Thoracic aorta (tissue), 2 donors: Measurements from ENCODE around the gene MLLT1. TPM values are rescaled to one million over a fixed set of nuclear protein-coding genes. Genes with fewer than 3 reads are reported as not detected.

Experiments
- ATAC-seq: fragments of 150-250 bp; one replicate; pipeline ENCODE4 v1.8.0; 2017; ENCODE audit warnings: low read depth; ENCODE audit not compliant: insufficient number of reproducible peaks, low FRiP score
- DNase-seq: peaks from one replicate; pipeline ENCODE4 v3.0.0-alpha.2; 2020; ENCODE audit warnings: low spot score
- H3K27ac ChIP-seq, 2 donors: fragments of 200-600 bp; sonication (generic); 1 replicate in 1 of 2; 2 replicates in 1 of 2; pipeline ENCODE4 v1.5.1; 2016; ENCODE audit warnings: mild to moderate bottlenecking in 2 of 2, moderate library complexity in 2 of 2
- H3K27me3 ChIP-seq: fragments of 200-600 bp; sonication (generic); replicated peaks from 2 replicates; pipeline ENCODE4 v1.6.0; 2016; ENCODE audit warnings: mild to moderate bottlenecking; ENCODE audit not compliant: insufficient read depth
- H3K36me3 ChIP-seq: fragments of 200-600 bp; sonication (generic); one replicate; pipeline ENCODE4 v1.5.1; 2016
- H3K4me1 ChIP-seq, 2 donors: fragments of 200-600 bp; sonication (generic); 1 replicate in 1 of 2; 2 replicates in 1 of 2; pipeline versions ENCODE4 v1.5.1 to v1.6.0; 2016; ENCODE audit warnings: low read depth in 2 of 2, mild to moderate bottlenecking in 1 of 2; ENCODE audit not compliant: control insufficient read depth in 1 of 2
- H3K4me3 ChIP-seq: fragments of 200-600 bp; sonication (generic); 2 replicates; pipeline ENCODE4 v1.5.1; 2016; ENCODE audit warnings: mild to moderate bottlenecking
- H3K9me3 ChIP-seq: fragments of 200-600 bp; sonication (generic); 2 replicates; pipeline ENCODE4 v1.5.1; 2016
- total RNA-seq, 2 donors: library from RNA; depleted of rRNA; stranded (reverse); fragments of >200 nt; gene quantifications; one replicate each; pipeline versions ENCODE4 v1.1.0 to v1.2.3, GENCODE V29; 2016
- TF ChIP-seq, protein P1 (sequence below): fragments of 200-600 bp; sonication (generic); IDR thresholded peaks from one replicate; pipeline ENCODE4 v1.5.1; 2019; ENCODE audit warnings: antibody characterized with exemption

MLLT1 gene
- total RNA-seq, 2 donors from 2014 or later = 23.0 to 31.4 TPM

DNA sequence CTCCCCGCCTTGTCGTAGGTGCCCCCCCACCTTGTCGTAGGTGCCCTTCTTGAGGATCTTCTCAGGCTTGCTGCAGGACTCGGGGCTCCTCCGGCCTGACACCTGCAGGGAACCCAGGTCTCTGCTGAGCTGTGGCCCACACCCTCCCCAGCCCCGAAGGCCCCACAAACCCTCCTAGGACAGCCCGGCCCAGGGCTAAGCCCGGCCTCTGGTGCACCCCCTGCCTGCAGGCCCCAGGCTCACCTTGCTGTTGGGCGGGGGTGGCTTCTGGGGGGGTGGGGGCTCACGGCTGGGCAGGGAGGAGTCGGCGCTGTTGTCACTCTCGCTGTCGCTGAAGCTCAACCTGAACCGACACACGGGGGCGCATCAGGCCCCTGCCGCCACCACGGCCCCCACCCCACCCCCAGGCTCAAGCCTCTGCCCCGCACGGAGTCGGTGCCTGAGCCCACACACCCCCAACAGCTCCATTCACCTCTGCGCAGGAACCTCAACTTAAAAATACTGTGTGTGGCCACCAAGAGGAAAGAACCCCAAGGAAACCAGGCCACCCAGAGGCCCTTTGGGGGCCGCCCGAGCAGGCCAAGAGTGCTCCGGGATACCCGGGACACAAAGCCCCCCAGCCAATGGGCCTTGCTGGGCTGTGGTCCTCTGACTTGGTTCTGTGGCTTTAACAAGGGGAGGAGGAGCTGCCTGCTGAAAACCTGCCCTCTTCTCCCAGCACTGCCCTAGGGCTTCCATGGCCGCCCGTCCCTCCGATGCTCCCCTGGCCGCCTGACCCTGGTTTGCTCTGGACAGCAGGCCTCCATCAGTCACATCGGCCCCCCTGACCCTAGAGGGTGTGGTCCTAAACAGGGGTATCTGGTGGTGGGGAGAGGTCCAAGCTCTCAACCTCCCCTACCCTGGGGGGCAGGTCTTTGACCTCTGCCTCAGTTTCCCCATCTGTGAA lies 65.8 kb downstream of the MLLT1 start:
- TF ChIP-seq, protein P1, sequence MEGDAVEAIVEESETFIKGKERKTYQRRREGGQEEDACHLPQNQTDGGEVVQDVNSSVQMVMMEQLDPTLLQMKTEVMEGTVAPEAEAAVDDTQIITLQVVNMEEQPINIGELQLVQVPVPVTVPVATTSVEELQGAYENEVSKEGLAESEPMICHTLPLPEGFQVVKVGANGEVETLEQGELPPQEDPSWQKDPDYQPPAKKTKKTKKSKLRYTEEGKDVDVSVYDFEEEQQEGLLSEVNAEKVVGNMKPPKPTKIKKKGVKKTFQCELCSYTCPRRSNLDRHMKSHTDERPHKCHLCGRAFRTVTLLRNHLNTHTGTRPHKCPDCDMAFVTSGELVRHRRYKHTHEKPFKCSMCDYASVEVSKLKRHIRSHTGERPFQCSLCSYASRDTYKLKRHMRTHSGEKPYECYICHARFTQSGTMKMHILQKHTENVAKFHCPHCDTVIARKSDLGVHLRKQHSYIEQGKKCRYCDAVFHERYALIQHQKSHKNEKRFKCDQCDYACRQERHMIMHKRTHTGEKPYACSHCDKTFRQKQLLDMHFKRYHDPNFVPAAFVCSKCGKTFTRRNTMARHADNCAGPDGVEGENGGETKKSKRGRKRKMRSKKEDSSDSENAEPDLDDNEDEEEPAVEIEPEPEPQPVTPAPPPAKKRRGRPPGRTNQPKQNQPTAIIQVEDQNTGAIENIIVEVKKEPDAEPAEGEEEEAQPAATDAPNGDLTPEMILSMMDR = no peak
- H3K36me3 ChIP-seq = peaks cover 25% of the 10 kb centered on the region
- no peaks in the 10 kb centered on the region for H3K9me3 ChIP-seq
- no peak for ATAC-seq
- H3K27ac ChIP-seq = no peak overlapping the region
- no peak overlapping the region for H3K4me3 ChIP-seq
- H3K4me1 ChIP-seq = peaks cover 0 to 16% of the 10 kb centered on the region in 2 donors
- no peak for DNase-seq
- H3K27me3 ChIP-seq = no peaks in the 10 kb centered on the region

GRCh38 chr19:6213266-6213595 lies 66.5 kb downstream of the MLLT1 start:
- no peak for ATAC-seq
- H3K27ac ChIP-seq = no peak overlapping the region
- DNase-seq = no peak
- H3K36me3 ChIP-seq = peaks cover 25% of the 10 kb centered on the region
- TF ChIP-seq, protein P1 = no peak
- H3K4me1 ChIP-seq = peaks cover 0 to 9% of the 10 kb centered on the region in 2 donors
- no peak overlapping the region for H3K4me3 ChIP-seq
- no peaks in the 10 kb centered on the region for H3K9me3 ChIP-seq
- H3K27me3 ChIP-seq = no peaks in the 10 kb centered on the region

DNA sequence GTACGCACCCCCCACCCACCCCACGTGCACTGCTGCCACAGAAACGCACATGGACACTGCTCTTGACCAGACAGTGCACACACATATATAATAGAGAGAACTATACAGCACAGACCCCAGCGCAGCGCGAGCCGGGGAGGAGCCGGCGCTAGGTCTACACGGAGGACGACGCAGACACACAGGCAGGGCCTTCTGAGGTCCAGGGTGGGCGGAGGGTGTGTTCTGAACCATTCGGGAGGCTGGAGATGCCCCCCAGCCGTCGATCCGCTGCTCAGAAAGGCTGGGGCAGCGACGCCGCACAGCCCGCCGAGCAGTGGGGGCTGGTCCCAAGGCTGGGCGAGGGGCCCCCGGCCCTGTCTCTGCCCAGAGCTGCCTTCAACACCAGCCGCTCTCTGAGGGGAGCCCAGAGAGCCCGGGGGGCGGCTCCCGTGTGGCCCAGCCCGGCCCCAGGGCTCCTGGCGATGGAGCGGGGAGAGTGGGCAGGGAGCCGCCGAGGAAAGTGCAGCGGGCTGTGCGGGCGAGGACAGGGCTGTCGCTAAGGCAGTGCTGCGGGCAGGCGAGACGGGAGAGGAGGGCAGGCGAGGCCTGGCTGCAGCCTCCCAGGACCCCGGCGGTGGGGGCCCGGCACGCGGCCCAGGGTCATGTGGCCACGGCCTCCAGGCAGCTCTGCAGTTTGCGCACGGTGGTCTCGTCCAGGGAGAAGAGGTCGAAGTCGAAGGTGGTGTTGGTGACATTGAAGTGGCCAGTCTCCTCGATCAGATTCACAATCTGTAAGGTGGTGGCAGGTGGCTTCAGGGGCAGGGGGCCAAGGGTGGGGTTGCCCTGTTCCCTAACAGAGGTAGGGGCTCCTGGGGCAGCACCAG lies 67.1 kb downstream of the MLLT1 start:
- TF ChIP-seq, protein P1 = no peak

GRCh38 chr19:6211632-6212402 lies 68.0 kb downstream of the MLLT1 start:
- Histone ChIP-seq H3K9me3 (no peaks in the 10 kb centered on the region), H3K4me3 (no peak overlapping the region), H3K4me1 (no peaks in the 10 kb centered on the region), H3K27ac (no peak overlapping the region), H3K36me3 (peaks cover 25% of the 10 kb centered on the region), H3K27me3 (no peaks in the 10 kb centered on the region)
- ATAC-seq = no peak
- DNase-seq = no peak
- TF ChIP-seq, protein P1 = no peak

More for the DNA sequence above, 67.1 kb downstream of the MLLT1 start:
- ATAC-seq = no peak
- DNase-seq = no peak
- no peaks in the 10 kb centered on the region for H3K27me3 ChIP-seq
- no peaks in the 10 kb centered on the region for H3K9me3 ChIP-seq
- no peak overlapping the region for H3K4me3 ChIP-seq
- H3K36me3 ChIP-seq = peaks cover 25% of the 10 kb centered on the region
- no peak overlapping the region for H3K27ac ChIP-seq
- peaks cover 0 to 3% of the 10 kb centered on the region in 2 donors for H3K4me1 ChIP-seq
